Gastrocnemius medialis (tissue), 4 donors: ENCODE results near the gene SPINK5. TPM values are rescaled to one million over a fixed set of nuclear protein-coding genes. Genes with fewer than 3 reads are reported as not detected.
"Not testable (repeated sequence)": the region's sequence is repeated elsewhere in the genome, so short reads cannot be mapped to it uniquely, and the experiment has no call there.

Experiments used
- ATAC-seq, 2 donors: fragments of 150-250 bp; one replicate each; pipeline ENCODE4 v1.9.1; 2016
- DNase-seq, 2 donors: peaks; one replicate each; pipeline ENCODE4 v3.0.0-alpha.2; 2019
- H3K27ac ChIP-seq, 4 donors: fragments of 200-600 bp; sonication (generic); 1 replicate in 1 of 4; 2 replicates in 3 of 4; pipeline ENCODE4 v1.5.1; 2016 to 2018; ENCODE audit warnings: mild to moderate bottlenecking in 2 of 4, moderate library complexity in 1 of 4
- H3K27me3 ChIP-seq, 3 donors: fragments of 200-600 bp; sonication (generic) in 2 of 3; 1 replicate in 1 of 3; 2 replicates in 2 of 3; pipeline versions ENCODE4 v1.5.1 to v1.6.0; 2016 to 2019; ENCODE audit warnings: mild to moderate bottlenecking in 1 of 3, moderate library complexity in 1 of 3
- H3K36me3 ChIP-seq, 2 donors: fragments of 200-600 bp; sonication (generic) in 1 of 2; one replicate each; pipeline ENCODE4 v1.5.1; 2017 to 2018
- H3K4me1 ChIP-seq, 2 donors: fragments of 200-600 bp; sonication (generic) in 1 of 2; one replicate each; pipeline ENCODE4 v1.5.1; 2016 to 2017; ENCODE audit warnings: mild to moderate bottlenecking in 2 of 2
- H3K4me3 ChIP-seq, 4 donors: fragments of 200-600 bp; sonication (generic) in 3 of 4; 1 replicate in 1 of 4; 2 replicates in 3 of 4; pipeline ENCODE4 v1.5.1; 2016 to 2019; ENCODE audit warnings: mild to moderate bottlenecking in 2 of 4
- H3K9me3 ChIP-seq, 3 donors: fragments of 200-600 bp; sonication (generic) in 2 of 3; 1 replicate in 1 of 3; 2 replicates in 2 of 3; pipeline ENCODE4 v1.5.1; 2016 to 2019
- POLR2A ChIP-seq, 2 donors: fragments of 450-650 bp; IDR thresholded peaks; one replicate each; pipeline ENCODE4 v1.6.1; 2017; ENCODE audit warnings: antibody characterized with exemption in 2 of 2, mild to moderate bottlenecking in 2 of 2, moderate library complexity in 2 of 2
- in situ Hi-C, 4 donors: fragments of 200-750 bp; cut with MboI; loops; one replicate each; pipeline versions ENCODE4 v1.15.0 to v1.8.0; 2017; ENCODE audit warnings: low sequenced_read_pairs in 4 of 4
- intact Hi-C: fragments of 100-400 bp; cut with DNase I; formaldehyde crosslinking; loops from one replicate; pipeline ENCODE4 v1.15.1; 2023; ENCODE audit warnings: low total_unique reads
- total RNA-seq, 4 donors: library from RNA; depleted of rRNA; stranded (reverse); fragments of >200 nt; gene quantifications; one replicate each; pipeline versions ENCODE4 v1.1.0 to v1.2.3, GENCODE V29; 2016
- TF ChIP-seq, protein P1 (sequence below), 5 experiments: fragments of 450-650 bp in 3 of 5; fragments of 200-600 bp in 2 of 5; sonication (generic) in 2 of 5; IDR thresholded peaks in 4 of 5; conservative IDR thresholded peaks in 1 of 5; 1 replicate in 4 of 5; 2 replicates in 1 of 5; pipeline ENCODE4 v1.5.1; 2016 to 2019; ENCODE audit warnings: antibody characterized with exemption in 5 of 5, mild to moderate bottlenecking in 3 of 5, moderate library complexity in 3 of 5

The SPINK5 gene
- total RNA-seq, 4 donors from 2014 or later: 0.09 to 1.8 TPM; not detected in 2

DNA sequence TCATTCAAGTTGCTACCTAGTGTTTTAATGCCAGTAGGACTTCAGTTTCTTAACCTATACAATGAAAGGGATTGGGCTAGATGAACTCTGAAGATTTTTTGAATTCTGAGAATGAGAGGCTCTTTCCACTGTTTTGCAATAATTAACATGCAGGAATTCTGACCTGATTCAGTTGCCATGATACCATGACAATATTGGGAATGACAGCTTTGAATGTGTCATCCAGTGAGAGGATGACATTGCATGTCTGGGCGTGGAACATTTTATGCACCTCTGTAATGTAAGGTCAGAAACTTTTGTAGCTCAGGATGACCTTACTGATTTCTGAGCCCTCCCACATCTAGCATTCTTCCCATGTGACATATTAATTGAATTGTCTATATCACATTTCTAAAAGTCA lies 30.6 kb upstream of the SPINK5 start:
- Histone ChIP-seq H3K4me1 (no peaks in the 10 kb centered on the region), H3K27ac (no peak overlapping the region)

DNA sequence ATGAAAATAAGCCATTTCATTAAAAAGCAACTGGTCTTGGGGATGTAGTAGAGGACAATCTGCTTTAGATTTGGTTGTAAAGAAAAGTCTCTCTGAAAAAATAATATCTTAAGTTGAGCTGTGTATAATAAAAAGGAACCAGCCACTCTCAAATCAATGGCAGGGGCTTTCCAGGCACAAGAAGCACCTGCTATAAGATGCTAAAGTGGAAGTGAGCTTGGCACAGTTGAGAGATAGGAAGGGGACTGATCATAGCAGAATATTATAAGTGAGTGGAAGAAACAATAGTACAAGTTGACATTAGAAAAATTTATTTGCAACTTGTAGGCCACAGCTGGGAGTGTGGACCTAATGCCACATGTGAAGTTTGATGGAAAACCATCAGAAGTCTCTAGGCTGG lies 28.1 kb upstream of the SPINK5 start:
- no peak overlapping the region for H3K27ac ChIP-seq
- in situ Hi-C loops: no loop called here
- TF ChIP-seq POLR2A (IDR thresholded peaks at IDR 0.05): no peak
- TF ChIP-seq, protein P1, sequence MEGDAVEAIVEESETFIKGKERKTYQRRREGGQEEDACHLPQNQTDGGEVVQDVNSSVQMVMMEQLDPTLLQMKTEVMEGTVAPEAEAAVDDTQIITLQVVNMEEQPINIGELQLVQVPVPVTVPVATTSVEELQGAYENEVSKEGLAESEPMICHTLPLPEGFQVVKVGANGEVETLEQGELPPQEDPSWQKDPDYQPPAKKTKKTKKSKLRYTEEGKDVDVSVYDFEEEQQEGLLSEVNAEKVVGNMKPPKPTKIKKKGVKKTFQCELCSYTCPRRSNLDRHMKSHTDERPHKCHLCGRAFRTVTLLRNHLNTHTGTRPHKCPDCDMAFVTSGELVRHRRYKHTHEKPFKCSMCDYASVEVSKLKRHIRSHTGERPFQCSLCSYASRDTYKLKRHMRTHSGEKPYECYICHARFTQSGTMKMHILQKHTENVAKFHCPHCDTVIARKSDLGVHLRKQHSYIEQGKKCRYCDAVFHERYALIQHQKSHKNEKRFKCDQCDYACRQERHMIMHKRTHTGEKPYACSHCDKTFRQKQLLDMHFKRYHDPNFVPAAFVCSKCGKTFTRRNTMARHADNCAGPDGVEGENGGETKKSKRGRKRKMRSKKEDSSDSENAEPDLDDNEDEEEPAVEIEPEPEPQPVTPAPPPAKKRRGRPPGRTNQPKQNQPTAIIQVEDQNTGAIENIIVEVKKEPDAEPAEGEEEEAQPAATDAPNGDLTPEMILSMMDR (IDR thresholded peaks at IDR 0.05 in 4 of 5, conservative IDR thresholded peaks at IDR 0.05 in 1 of 5): no peak
- intact Hi-C loops: no loop called here
- H3K27me3 ChIP-seq: no peaks in the 10 kb centered on the region
- no peaks in the 10 kb centered on the region for H3K9me3 ChIP-seq
- DNase-seq (no peak), ATAC-seq (no peak)
- H3K4me3 ChIP-seq: no peak overlapping the region
- H3K4me1 ChIP-seq: no peaks in the 10 kb centered on the region
- no peaks in the 10 kb centered on the region for H3K36me3 ChIP-seq

More for the DNA sequence above, 30.6 kb upstream of the SPINK5 start:
- intact Hi-C loops (no loop called here), in situ Hi-C loops (no loop called here)
- no peaks in the 10 kb centered on the region for H3K9me3 ChIP-seq
- TF ChIP-seq POLR2A (IDR thresholded peaks at IDR 0.05): no peak
- TF ChIP-seq, protein P1 (IDR thresholded peaks at IDR 0.05 in 4 of 5, conservative IDR thresholded peaks at IDR 0.05 in 1 of 5): no peak
- H3K4me3 ChIP-seq: no peak overlapping the region
- H3K36me3 ChIP-seq: no peaks in the 10 kb centered on the region
- DNase-seq (no peak), ATAC-seq (no peak)
- no peaks in the 10 kb centered on the region for H3K27me3 ChIP-seq

DNA sequence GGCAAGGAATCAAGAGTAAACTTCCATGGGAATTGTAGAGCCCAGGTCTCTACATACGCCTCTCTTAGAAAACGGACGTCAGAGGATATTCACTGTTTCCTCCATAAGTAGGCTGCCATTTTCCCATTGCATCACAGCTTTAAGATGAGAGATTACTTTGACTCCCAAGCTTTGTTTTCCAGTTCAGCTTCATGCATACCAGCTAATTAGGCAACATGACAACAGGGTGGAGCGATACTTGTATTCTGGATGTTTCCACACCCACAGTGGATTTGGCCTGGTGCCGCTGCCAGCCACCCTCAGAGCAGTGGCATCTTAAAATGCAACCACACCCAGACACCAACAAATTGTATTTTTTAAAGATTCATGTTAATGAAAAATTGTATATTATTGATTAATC lies 20.9 kb upstream of the SPINK5 start:
- Histone ChIP-seq H3K36me3 (no peaks in the 10 kb centered on the region), H3K27ac (no peak overlapping the region), H3K4me1 (no peaks in the 10 kb centered on the region), H3K4me3 (no peak overlapping the region), H3K9me3 (no peaks in the 10 kb centered on the region), H3K27me3 (no peaks in the 10 kb centered on the region)
- TF ChIP-seq, protein P1 (IDR thresholded peaks at IDR 0.05 in 4 of 5, conservative IDR thresholded peaks at IDR 0.05 in 1 of 5): no peak
- no peak for TF ChIP-seq POLR2A (IDR thresholded peaks at IDR 0.05)
- intact Hi-C loops: no loop called here
- in situ Hi-C loops: no loop called here
- ATAC-seq (no peak), DNase-seq (no peak)

DNA sequence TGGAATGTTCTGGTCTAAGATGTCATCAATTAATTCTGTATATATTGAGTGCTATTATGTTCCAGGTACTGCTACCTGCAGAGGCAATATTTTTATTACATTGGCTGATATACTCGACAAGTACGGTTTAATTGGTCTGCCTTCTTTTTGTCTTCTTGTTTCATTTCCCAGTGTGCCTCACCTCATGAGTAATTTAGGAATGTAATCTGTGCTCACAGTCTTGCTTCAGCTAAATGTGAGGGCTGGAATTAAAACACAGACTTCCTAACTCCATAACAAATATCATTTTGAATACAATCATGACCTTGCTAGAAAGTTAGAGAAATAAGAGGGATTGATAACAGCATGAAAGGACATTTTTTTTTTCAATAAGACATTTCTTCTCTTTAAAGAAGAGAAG lies 20.1 kb upstream of the SPINK5 start:
- intact Hi-C loops: no loop called here

DNA sequence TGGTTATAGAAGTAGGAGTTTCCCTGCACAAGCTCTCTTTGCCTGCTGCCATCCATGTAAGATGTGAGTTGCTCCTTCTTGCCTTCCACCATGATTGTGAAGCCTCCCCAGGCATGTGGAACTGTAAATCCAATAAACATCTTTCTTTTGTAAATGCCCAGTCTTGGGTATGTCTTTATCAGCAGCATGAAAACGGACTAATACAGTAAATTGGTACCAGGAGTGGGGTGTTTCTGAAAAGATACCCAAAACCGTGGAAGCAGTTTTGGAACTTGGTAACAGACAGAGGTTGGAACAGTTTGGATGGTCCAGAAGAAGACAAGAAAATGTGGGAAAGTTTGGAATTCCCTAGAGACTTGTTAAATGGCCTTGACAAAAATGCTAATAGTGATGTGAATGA lies 8.6 kb upstream of the SPINK5 start:
- intact Hi-C loops, H3K4me1 ChIP-seq, H3K9me3 ChIP-seq, DNase-seq, ATAC-seq, H3K27ac ChIP-seq, H3K36me3 ChIP-seq, H3K4me3 ChIP-seq, in situ Hi-C loops, H3K27me3 ChIP-seq: not testable (repeated sequence)

More for the DNA sequence above, 20.1 kb upstream of the SPINK5 start:
- H3K27me3 ChIP-seq: no peaks in the 10 kb centered on the region
- ATAC-seq: no peak
- no peak for TF ChIP-seq POLR2A (IDR thresholded peaks at IDR 0.05)
- TF ChIP-seq, protein P1 (IDR thresholded peaks at IDR 0.05 in 4 of 5, conservative IDR thresholded peaks at IDR 0.05 in 1 of 5): no peak
- no peaks in the 10 kb centered on the region for H3K4me1 ChIP-seq
- no peak for DNase-seq
- no peak overlapping the region for H3K27ac ChIP-seq
- in situ Hi-C loops: no loop called here
- no peaks in the 10 kb centered on the region for H3K9me3 ChIP-seq
- no peak overlapping the region for H3K4me3 ChIP-seq
- H3K36me3 ChIP-seq: no peaks in the 10 kb centered on the region
